ENCODE data around the gene SLC35F6. TPM values are rescaled to one million over a fixed set of nuclear protein-coding genes. Genes with fewer than 3 reads are reported as not detected.

Gene SLC35F6
- total RNA-seq, 6 donors from 2014 or later: 36.7 to 59.4 (median 45.7) TPM

DNA sequence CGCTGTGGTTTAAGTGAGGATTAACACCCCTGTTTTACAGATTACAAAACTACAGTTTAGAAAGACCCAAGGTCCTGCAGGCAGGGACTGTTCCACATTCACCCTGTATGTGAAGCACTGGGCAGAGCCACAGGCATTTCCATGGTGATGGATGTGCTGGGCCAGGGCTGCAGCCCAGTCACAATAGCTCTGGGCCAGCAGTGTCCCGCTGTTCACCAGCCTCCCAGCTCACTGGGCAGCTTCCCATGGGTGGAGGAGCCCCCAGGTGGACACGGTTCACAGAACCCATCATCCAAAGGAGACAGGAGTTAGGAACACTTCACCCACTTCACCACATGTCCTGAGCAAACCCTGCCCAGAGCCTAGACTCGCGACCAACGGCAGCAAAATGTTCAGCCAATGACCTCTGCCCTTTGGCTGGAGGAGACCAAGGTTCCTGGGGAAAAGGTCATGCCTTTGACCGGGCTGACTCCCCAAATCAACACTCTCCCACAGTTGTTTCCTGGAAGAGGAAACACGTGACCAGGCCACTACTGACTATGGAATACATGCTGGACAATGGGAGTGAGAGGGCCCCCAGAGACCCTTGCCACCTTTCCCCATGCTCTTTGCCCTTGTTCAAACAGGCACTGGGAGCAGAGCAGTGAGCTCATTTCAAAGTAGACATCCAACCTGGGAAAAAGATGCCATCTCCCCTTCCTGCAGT, 28.0 kb upstream of the SLC35F6 start:
- H3K27ac ChIP-seq: no peak overlapping the region
- H3K36me3 ChIP-seq: no peaks in the 10 kb centered on the region
- H3K4me1 ChIP-seq: peaks cover 0 to 7% (median 2%) of the 10 kb centered on the region in 4 donors
- no peak overlapping the region for H3K4me3 ChIP-seq
- ATAC-seq (ENCODE audit: low FRiP score in 2 of 2) (peak in 1 of 2 donors; percentile 12), DNase-seq (no peak)
- TF ChIP-seq EP300 (IDR thresholded peaks at IDR 0.05) (no peak), POLR2AphosphoS5 (IDR thresholded peaks at IDR 0.05) (no peak), POLR2A (IDR thresholded peaks at IDR 0.05) (no peak)
- TF ChIP-seq, protein P1, sequence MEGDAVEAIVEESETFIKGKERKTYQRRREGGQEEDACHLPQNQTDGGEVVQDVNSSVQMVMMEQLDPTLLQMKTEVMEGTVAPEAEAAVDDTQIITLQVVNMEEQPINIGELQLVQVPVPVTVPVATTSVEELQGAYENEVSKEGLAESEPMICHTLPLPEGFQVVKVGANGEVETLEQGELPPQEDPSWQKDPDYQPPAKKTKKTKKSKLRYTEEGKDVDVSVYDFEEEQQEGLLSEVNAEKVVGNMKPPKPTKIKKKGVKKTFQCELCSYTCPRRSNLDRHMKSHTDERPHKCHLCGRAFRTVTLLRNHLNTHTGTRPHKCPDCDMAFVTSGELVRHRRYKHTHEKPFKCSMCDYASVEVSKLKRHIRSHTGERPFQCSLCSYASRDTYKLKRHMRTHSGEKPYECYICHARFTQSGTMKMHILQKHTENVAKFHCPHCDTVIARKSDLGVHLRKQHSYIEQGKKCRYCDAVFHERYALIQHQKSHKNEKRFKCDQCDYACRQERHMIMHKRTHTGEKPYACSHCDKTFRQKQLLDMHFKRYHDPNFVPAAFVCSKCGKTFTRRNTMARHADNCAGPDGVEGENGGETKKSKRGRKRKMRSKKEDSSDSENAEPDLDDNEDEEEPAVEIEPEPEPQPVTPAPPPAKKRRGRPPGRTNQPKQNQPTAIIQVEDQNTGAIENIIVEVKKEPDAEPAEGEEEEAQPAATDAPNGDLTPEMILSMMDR (IDR thresholded peaks at IDR 0.05): no peak
- no peaks in the 10 kb centered on the region for H3K27me3 ChIP-seq
- WGBS, 2 donors: 52 to 63% methylated on average over 5 to 8 of the region's 8 CpGs
- no peaks in the 10 kb centered on the region for H3K9me3 ChIP-seq

DNA sequence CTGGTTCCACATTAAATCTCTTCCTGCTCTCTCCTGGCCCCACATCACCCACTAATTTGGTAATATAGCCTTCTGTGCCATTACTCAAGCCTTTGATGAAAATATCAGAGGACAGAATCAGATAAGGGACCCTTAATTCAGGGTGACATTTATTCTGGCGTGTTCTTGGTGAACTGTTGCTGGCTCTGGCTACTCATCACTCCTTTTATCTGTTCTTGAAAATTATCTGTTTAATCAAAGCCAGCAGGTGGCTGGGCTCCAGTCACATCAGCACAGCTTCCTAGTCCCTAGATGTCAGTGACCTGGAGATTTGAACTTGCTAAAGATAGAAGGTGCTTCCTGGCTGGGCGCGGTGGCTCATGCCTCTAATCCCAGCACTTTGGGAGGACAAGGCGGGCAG, 26.9 kb upstream of the SLC35F6 start:
- H3K27me3 ChIP-seq: no peaks in the 10 kb centered on the region
- H3K4me3 ChIP-seq: no peak overlapping the region
- ATAC-seq (ENCODE audit: low FRiP score in 2 of 2): no peak
- no peak for TF ChIP-seq EP300 (IDR thresholded peaks at IDR 0.05)
- TF ChIP-seq POLR2AphosphoS5 (IDR thresholded peaks at IDR 0.05): no peak
- TF ChIP-seq POLR2A (IDR thresholded peaks at IDR 0.05): no peak
- TF ChIP-seq, protein P1 (IDR thresholded peaks at IDR 0.05): no peak
- 92 to 95% methylated on average over 4 of the region's 4 CpGs for WGBS, 2 donors
- H3K9me3 ChIP-seq: no peaks in the 10 kb centered on the region
- no peak for DNase-seq
- no peaks in the 10 kb centered on the region for H3K36me3 ChIP-seq
- H3K27ac ChIP-seq: no peak overlapping the region
- H3K4me1 ChIP-seq: peaks cover 0 to 7% (median 2%) of the 10 kb centered on the region in 4 donors

DNA sequence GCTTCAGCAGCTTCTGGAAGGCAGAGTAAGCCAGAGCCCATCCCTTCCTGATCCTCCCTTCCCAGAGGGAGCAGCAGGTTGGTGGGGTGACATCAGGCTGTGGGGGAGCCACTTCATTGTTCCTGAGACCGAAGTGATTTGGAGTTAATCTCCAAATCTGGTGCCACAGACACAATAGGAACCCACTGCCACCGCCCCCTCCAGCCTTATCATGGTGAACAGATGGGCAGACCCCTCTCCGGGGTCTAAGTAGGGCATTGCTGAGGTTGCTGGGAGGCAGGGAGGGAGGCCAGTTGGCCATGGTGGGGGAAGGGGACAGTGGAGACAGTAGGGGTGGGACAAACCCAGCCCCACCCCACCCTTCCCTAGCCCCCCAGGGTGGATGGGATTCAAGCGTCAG, 25.6 kb upstream of the SLC35F6 start:
- Histone ChIP-seq H3K4me1 (peaks cover 0 to 7% (median 2%) of the 10 kb centered on the region in 4 donors), H3K9me3 (no peaks in the 10 kb centered on the region), H3K4me3 (no peak overlapping the region), H3K27me3 (no peaks in the 10 kb centered on the region), H3K27ac (no peak overlapping the region), H3K36me3 (no peaks in the 10 kb centered on the region)
- TF ChIP-seq EP300 (IDR thresholded peaks at IDR 0.05) (no peak), POLR2A (IDR thresholded peaks at IDR 0.05) (no peak), POLR2AphosphoS5 (IDR thresholded peaks at IDR 0.05) (no peak)
- TF ChIP-seq, protein P1 (IDR thresholded peaks at IDR 0.05): no peak
- DNase-seq (no peak), ATAC-seq (ENCODE audit: low FRiP score in 2 of 2) (no peak)
- 55 to 60% methylated on average over 3 to 4 of the region's 4 CpGs for WGBS, 2 donors

DNA sequence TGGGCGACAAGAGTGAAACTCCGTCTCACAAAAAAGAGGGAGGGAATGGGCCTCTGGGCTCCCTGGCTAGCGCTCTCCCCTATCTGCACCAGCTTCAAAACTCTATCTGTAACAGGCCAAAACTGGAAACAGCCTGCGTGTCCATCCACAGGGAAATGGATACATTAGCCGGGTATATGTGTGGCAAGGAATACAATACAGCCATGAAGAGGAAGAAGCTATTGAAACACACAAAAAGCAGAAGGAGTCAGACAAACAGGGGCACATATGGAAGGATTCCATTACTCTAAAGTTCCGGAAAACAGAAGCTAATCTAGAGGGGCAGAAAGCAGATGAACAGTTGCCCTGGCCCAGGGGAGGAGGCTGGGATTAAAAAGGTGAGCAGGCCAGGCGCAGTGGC, 24.6 kb upstream of the SLC35F6 start:
- ATAC-seq (ENCODE audit: low FRiP score in 2 of 2): no peak
- WGBS, 2 donors: 92 to 97% methylated on average over 7 of the region's 7 CpGs

More for the DNA sequence above, 24.6 kb upstream of the SLC35F6 start:
- H3K4me3 ChIP-seq: no peak overlapping the region
- no peaks in the 10 kb centered on the region for H3K36me3 ChIP-seq
- H3K4me1 ChIP-seq: peaks cover 0 to 7% (median 2%) of the 10 kb centered on the region in 4 donors
- no peak overlapping the region for H3K27ac ChIP-seq
- no peaks in the 10 kb centered on the region for H3K27me3 ChIP-seq
- TF ChIP-seq, protein P1 (IDR thresholded peaks at IDR 0.05): no peak
- no peak for DNase-seq
- no peaks in the 10 kb centered on the region for H3K9me3 ChIP-seq
